Fibroblast of villous mesenchyme (primary cell): ENCODE measurements around the gene PYROXD2. TPM values are rescaled to one million over a fixed set of nuclear protein-coding genes. Genes with fewer than 3 reads are reported as not detected.
"Not testable (repeated sequence)": the region's sequence is repeated elsewhere in the genome, so short reads cannot be mapped to it uniquely, and the experiment has no call there.

Experiments
- DNase-seq: peaks from one replicate; pipeline ENCODE4 v3.0.0-alpha.2; 2010; ENCODE audit warnings: low read depth
- H3K4me3 ChIP-seq: 2 replicates; pipeline ENCODE4 v1.5.1; 2011; ENCODE audit warnings: low read depth, mild to moderate bottlenecking, low read length
- total RNA-seq: library from RNA; depleted of rRNA; stranded (reverse); fragments of >200 nt; gene quantifications from 2 replicates; pipeline ENCODE4 v1.2.3, GENCODE V29; 2012
- TF ChIP-seq, protein P1 (sequence below): IDR thresholded peaks from 2 replicates; pipeline ENCODE4 v1.5.1; 2012; ENCODE audit warnings: low read depth, mild to moderate bottlenecking, low read length; ENCODE audit not compliant: insufficient read depth

Gene PYROXD2
- total RNA-seq, 1 donor = 10.8 TPM

DNA sequence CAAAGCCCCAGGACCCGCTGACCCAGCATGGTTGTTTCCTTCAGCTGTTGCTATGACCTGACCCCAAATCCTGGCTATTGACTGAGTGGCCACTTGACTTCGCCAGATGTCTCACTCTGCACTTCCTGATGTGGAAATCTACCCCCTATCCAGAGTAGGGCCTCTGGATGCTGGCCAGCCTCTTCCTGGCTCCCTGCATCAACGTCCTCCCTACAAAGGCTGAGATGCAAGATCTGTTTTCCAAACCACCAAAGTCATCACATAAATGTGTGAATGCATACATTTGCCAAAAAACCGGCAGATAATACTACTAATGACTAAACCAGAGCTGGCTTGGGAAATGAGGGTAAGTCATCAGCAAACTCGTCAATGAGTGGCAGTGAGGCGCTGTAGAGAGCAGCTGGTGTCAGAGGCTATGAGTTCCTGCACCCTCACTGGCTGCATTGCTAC lies 70.4 kb downstream of the PYROXD2 start:
- TF ChIP-seq, protein P1, sequence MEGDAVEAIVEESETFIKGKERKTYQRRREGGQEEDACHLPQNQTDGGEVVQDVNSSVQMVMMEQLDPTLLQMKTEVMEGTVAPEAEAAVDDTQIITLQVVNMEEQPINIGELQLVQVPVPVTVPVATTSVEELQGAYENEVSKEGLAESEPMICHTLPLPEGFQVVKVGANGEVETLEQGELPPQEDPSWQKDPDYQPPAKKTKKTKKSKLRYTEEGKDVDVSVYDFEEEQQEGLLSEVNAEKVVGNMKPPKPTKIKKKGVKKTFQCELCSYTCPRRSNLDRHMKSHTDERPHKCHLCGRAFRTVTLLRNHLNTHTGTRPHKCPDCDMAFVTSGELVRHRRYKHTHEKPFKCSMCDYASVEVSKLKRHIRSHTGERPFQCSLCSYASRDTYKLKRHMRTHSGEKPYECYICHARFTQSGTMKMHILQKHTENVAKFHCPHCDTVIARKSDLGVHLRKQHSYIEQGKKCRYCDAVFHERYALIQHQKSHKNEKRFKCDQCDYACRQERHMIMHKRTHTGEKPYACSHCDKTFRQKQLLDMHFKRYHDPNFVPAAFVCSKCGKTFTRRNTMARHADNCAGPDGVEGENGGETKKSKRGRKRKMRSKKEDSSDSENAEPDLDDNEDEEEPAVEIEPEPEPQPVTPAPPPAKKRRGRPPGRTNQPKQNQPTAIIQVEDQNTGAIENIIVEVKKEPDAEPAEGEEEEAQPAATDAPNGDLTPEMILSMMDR = no peak
- H3K4me3 ChIP-seq = no peak overlapping the region
- peak; percentile 96 for DNase-seq

DNA sequence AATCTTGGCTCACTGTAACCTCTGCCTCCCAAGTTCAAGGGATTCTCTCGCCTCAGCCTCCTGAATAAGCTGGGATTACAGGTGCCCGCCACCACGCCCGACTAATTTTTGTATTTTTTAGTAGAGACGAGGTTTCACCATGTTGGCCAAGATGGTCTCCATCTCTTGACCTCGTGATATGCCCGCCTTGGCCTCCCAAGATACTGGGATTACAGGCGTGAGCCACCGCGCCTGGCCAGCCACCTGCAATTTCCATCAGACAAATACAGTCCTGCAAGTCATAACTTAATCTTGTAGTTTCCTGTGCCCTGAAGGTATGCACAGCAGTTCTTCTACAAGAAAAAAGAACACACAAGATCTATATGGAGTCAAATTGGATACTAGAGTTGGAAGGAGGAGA lies 73.3 kb downstream of the PYROXD2 start:
- not testable (repeated sequence) for H3K4me3 ChIP-seq, DNase-seq

DNA sequence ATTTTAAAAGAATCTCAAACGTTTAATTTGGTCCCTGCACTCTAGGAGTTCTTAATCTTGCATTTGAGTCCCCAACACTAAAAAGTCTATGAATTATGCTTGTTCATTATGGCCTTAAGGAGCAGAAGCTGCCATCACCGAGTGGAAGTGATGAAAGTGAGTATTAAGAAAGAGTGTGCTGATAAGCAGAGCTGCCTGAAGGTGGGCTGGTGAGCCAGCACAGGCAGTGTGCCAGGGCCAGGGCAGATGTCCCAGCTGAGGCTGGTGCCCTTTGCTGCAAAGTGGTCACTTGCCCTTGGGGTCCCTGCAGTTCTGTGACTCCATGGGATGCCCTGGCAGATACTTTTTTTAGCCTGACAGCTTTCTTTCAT lies 74.1 kb downstream of the PYROXD2 start:
- DNase-seq = peak; percentile 41
- TF ChIP-seq, protein P1 = no peak
- no peak overlapping the region for H3K4me3 ChIP-seq

DNA sequence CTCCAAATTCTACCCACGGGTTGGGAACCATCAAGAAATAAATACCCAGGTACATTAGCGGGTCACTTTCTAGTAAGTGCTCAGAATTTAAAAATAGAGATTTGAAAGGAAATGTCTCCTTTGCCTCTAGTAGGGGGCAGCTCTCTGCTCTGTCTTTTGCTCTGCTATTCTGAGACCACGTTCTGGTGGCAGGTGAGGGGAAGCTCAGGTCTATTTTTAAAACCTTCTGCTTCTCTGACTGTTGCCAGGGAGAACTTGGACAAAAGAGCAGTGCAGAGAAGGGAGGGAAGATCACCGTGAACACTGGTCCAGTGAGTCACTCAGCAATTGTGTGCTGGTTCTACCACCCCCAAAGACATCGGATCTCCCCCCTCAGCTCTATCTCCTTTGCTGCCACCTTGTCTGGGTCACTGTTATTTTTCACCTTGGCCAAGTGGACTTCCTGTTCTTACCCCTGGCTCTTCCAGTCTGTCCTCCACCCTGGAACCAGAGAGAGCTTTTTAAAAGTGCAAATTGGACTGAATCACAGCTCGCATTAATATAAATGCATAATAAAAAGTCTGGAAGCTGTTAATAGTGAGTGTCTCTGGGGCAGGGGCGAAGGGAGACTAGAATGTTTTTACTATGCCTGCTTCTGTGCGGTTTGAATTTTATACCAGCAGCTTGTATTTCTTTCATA lies 74.6 kb downstream of the PYROXD2 start:
- TF ChIP-seq, protein P1 = no peak
- H3K4me3 ChIP-seq = no peak overlapping the region
- no peak for DNase-seq

DNA sequence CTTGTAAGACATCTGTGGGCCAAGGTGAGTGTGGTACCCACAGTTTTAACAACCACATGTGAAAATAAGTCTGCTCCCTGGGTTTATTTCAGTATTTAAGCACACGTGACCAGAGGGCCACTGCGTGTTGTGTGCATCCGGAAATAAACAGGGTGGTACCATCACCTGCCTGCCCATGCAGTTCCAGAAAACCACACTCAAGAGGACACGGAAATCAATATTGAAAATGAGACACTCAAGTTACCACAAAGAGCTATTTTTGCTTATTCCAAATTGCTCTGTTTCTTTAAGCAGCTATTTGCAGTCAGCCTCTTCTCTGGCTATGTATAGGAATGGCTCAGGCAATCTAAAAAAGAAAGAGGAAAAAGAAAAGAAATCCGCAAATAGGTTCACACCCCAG lies 75.2 kb downstream of the PYROXD2 start:
- no peak overlapping the region for H3K4me3 ChIP-seq
- DNase-seq = no peak
- TF ChIP-seq, protein P1 = no peak

DNA sequence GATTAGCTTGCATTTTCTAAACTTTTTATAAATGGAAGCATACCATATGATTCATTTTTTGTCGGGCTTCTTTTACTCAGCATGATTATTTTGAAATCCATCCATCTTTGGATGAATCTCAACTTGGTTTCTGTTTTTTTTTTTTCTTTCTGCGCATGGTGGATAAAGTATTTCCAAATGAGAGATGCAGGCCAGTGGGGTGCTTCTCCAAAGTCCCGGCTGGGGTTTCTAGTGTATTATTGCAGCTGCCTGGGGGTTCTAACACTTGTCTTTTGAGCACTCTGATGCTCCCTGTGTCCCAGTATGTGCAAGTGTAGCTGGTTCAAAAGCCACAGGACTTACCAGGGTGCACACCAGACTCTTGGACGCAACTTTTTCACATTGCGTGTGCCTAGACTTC lies 76.1 kb downstream of the PYROXD2 start:
- TF ChIP-seq, protein P1 = no peak
- no peak overlapping the region for H3K4me3 ChIP-seq
- DNase-seq = no peak

DNA sequence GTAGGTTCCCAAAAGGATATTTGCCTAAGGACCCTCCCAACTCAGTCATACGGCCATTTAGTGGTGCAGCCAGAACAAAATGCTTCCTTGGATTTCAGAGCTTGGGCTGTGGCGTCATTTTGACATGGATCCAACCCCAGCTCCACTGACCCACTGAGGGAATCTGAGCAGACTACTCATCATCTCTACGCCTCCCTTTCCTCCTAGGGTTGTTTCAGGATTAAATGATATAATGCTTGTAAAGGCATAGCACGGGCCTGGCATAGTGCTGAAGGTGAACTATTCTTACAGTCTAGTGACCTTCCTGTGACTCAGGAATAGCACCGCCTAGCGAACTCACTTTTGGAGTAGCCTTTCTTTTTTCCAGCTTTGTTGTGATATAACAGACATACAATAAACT lies 76.7 kb downstream of the PYROXD2 start:
- TF ChIP-seq, protein P1 = no peak
- H3K4me3 ChIP-seq = no peak overlapping the region
- no peak for DNase-seq
